NB4 (cell line): Measurements from ENCODE around the gene IL1R2.

Experiments used
- DNase-seq: peaks from one replicate; pipeline ENCODE4 v3.0.0; 2010; ENCODE audit warnings: low read depth
- H3K4me3 ChIP-seq: one replicate; pipeline ENCODE4 v1.5.1; 2011; ENCODE audit warnings: mild to moderate bottlenecking, low read depth, low read length, moderate library complexity
- MYC ChIP-seq: IDR thresholded peaks from 2 replicates; pipeline ENCODE4 v1.6.1; 2011; ENCODE audit warnings: low read depth, low read length
- POLR2A ChIP-seq: IDR thresholded peaks from 2 replicates; pipeline ENCODE4 v1.6.1; 2011; ENCODE audit warnings: mild to moderate bottlenecking; ENCODE audit not compliant: insufficient read length; ENCODE audit errors: extremely low read depth
- TF ChIP-seq, protein P1 (sequence below): IDR thresholded peaks from one replicate; pipeline ENCODE4 v1.5.1; 2012; ENCODE audit warnings: low read depth, low read length
- TF ChIP-seq, protein P2 (sequence below): IDR thresholded peaks from 2 replicates; pipeline ENCODE4 v1.6.1; 2011; ENCODE audit warnings: low read depth, low read length

The IL1R2 gene

DNA sequence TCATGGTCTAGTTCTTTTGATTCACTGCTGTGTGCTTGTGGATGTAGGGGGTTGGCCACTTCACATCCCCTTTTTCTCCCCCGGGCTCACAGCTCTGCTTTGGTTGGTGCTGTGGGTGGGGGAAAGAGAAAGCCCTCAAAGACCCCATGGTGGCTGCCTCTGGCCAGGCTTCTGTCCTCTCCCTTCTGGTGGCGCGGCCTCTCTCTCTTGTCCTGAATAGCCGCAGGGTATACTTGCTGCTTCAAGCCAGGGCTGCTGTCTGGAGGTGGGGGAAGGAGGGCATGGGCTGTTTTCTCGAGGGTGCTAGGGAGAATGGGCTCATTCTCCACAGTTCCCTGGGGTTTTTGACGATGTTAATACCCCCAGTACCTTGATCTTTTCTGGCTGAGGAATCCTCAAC, 53.9 kb downstream of the IL1R2 start:
- no peak for DNase-seq
- H3K4me3 ChIP-seq = no peak overlapping the region
- no peak for TF ChIP-seq MYC
- no peak for TF ChIP-seq POLR2A
- TF ChIP-seq, protein P1, sequence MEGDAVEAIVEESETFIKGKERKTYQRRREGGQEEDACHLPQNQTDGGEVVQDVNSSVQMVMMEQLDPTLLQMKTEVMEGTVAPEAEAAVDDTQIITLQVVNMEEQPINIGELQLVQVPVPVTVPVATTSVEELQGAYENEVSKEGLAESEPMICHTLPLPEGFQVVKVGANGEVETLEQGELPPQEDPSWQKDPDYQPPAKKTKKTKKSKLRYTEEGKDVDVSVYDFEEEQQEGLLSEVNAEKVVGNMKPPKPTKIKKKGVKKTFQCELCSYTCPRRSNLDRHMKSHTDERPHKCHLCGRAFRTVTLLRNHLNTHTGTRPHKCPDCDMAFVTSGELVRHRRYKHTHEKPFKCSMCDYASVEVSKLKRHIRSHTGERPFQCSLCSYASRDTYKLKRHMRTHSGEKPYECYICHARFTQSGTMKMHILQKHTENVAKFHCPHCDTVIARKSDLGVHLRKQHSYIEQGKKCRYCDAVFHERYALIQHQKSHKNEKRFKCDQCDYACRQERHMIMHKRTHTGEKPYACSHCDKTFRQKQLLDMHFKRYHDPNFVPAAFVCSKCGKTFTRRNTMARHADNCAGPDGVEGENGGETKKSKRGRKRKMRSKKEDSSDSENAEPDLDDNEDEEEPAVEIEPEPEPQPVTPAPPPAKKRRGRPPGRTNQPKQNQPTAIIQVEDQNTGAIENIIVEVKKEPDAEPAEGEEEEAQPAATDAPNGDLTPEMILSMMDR = no peak
- TF ChIP-seq, protein P2, sequence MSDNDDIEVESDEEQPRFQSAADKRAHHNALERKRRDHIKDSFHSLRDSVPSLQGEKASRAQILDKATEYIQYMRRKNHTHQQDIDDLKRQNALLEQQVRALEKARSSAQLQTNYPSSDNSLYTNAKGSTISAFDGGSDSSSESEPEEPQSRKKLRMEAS = no peak

DNA sequence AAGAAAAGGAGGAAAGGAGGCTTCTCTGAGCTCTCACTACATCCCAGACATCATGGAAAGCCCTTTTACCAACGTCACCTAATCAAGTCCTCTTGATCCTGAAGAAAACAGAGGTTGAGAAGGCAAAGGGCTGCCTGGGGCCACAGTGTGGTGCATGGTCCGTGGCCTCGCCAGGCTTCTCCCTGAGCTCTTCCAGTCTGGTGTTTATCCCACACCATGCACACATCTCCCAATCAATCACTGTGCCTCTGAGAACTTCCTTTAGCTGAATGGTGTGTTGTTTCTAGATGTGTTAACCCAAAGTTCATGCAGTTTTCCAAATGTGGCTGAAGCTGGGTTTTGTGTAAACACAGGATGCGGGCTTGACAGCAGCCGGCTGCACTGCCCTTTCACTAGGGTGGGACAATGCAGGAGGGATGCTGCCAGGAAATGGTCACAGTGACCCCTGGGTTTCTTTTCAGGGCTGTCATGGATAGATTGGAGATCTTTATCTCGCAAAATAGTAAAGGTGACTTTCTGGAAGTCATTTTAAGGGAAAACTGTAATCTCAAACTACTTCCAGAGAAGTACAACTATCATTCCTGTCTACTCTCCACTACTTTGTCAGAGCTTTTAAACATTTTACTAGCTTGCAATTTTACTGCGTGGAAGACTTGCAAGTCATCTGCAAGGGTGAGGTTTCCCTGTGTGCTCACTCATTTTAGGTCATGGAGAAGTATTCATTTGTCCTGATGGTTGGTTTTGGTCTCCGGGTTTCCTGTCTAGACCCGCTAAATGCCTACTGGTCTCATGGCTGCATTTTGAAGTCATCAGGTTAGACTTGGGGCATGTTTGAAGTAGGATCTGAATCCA, 54.6 kb downstream of the IL1R2 start:
- DNase-seq = no peak
- no peak overlapping the region for H3K4me3 ChIP-seq
- TF ChIP-seq, protein P2 = no peak
- TF ChIP-seq POLR2A = no peak
- TF ChIP-seq, protein P1 = no peak

DNA sequence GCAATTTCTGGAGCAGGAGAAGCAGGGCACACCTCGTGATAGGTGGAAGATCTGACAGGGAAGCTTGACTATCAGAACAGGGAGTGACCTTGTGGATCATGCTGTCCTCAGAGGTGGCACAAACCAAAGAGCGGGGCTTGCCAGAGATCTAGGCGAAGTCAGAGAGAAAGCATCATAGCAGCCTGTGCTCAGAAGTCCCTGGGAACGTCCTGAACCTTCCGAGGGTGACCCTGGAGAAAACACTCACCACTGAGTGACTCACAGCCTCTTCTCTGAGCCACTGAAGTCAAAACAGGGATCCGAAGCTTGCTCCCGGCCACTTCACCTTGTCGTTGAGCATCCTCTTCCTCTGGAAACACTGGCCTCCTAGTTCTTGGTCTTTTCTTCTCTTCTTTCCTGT, 56.7 kb downstream of the IL1R2 start:
- no peak for TF ChIP-seq MYC
- TF ChIP-seq, protein P2 = no peak
- TF ChIP-seq, protein P1 = no peak
- H3K4me3 ChIP-seq = no peak overlapping the region
- DNase-seq = no peak

DNA sequence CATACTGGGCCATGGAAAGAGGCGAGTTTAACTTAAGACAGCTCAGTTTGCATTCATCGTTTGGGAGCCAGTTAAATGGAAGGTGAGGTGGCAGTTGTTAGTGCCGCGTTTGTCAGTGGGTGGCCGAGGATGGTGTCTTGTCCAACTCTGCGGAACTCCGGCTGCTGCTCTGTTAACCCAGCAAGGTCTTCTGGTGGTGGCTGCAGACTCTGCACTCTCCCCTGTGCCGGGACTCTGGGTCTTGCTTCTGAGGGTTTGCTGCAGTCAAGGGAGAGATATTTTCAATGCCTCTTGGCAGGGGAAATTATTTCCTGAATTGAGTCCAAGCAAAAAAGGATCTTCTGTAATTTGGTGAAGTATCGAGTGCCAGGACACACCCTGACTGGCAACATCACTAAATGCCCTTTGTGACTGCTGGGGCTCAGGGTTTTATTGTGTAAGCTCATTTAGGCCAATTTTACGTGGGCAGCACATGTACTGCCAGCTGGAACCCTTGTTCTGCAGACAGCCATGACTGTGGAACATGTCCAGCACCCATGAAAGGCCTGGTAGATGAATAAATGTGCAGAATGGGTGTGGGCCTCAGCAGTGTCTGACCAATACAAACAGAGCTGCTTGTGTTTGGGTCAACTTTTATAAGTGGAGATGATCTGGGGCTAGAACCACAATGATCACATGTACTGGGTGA, 58.1 kb downstream of the IL1R2 start:
- peak; percentile 20 for DNase-seq
- TF ChIP-seq POLR2A (no peak), MYC (no peak)
- TF ChIP-seq, protein P2 = no peak
- TF ChIP-seq, protein P1 = no peak
- no peak overlapping the region for H3K4me3 ChIP-seq

- peak; percentile 82 for DNase-seq
- no peak overlapping the region for H3K4me3 ChIP-seq
- TF ChIP-seq, protein P1 = no peak
- no peak for TF ChIP-seq MYC
Measured at GRCh38 chr2:102050854-102051391, 59.2 kb downstream of the IL1R2 start.
